WERI-Rb-1 (cell line): ENCODE data around the gene HMGB3.

ENCODE experiments used
- DNase-seq: peaks from one replicate; pipeline ENCODE4 v3.0.0-alpha.2; 2020
- H3K27ac ChIP-seq: fragments of 250-450 bp; sonication (Bioruptor Pico); 2 replicates; pipeline ENCODE4 v1.5.1; 2020; ENCODE audit warnings: mild to moderate bottlenecking, moderate library complexity
- H3K27me3 ChIP-seq: fragments of 250-450 bp; sonication (Bioruptor Pico); 2 replicates; pipeline ENCODE4 v1.5.1; 2021; ENCODE audit warnings: mild to moderate bottlenecking, low read depth, moderate library complexity; ENCODE audit not compliant: insufficient read depth, severe bottlenecking
- H3K36me3 ChIP-seq: fragments of 250-450 bp; sonication (Bioruptor Pico); 2 replicates; pipeline ENCODE4 v1.5.1; 2020; ENCODE audit warnings: mild to moderate bottlenecking, moderate library complexity
- H3K4me3 ChIP-seq: 2 replicates; pipeline ENCODE4 v1.5.1; 2011; ENCODE audit warnings: low read depth, mild to moderate bottlenecking, control low read depth, low read length
- H3K9me3 ChIP-seq: fragments of 250-450 bp; sonication (Bioruptor Pico); 2 replicates; pipeline ENCODE4 v1.5.1; 2021; ENCODE audit warnings: mild to moderate bottlenecking, moderate library complexity; ENCODE audit not compliant: severe bottlenecking
- TF ChIP-seq, protein P1 (sequence below): IDR thresholded peaks from 2 replicates; pipeline ENCODE4 v1.5.1; 2011; ENCODE audit warnings: low read depth, mild to moderate bottlenecking, control low read depth, inconsistent platforms, low read length

The HMGB3 gene

DNA sequence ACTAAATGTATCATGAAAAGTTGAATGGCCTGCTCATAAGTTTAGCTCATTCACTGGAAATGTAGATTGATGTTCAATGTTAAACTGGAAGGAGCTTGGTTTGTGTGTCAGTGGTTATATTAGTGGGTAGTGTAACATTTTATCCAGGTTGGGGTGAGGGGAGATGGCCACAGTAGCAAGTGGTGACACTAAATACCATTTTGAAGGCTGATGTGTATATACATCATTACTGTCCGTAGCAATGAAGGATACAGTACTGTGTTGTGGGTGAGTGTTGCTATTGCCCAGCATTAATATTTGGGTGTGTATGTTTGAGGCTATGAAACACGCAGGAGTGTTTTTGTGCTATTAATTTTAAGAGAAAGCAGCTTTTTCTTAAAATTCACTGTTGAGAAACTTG, 6.3 kb downstream of the HMGB3 start:
- H3K9me3 ChIP-seq: no peaks in the 10 kb centered on the region
- no peak for DNase-seq
- TF ChIP-seq, protein P1, sequence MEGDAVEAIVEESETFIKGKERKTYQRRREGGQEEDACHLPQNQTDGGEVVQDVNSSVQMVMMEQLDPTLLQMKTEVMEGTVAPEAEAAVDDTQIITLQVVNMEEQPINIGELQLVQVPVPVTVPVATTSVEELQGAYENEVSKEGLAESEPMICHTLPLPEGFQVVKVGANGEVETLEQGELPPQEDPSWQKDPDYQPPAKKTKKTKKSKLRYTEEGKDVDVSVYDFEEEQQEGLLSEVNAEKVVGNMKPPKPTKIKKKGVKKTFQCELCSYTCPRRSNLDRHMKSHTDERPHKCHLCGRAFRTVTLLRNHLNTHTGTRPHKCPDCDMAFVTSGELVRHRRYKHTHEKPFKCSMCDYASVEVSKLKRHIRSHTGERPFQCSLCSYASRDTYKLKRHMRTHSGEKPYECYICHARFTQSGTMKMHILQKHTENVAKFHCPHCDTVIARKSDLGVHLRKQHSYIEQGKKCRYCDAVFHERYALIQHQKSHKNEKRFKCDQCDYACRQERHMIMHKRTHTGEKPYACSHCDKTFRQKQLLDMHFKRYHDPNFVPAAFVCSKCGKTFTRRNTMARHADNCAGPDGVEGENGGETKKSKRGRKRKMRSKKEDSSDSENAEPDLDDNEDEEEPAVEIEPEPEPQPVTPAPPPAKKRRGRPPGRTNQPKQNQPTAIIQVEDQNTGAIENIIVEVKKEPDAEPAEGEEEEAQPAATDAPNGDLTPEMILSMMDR: no peak
- H3K27me3 ChIP-seq: peaks cover 6% of the 10 kb centered on the region
- H3K36me3 ChIP-seq: peaks cover 34% of the 10 kb centered on the region
- no peak overlapping the region for H3K27ac ChIP-seq
- H3K4me3 ChIP-seq: no peak overlapping the region

DNA sequence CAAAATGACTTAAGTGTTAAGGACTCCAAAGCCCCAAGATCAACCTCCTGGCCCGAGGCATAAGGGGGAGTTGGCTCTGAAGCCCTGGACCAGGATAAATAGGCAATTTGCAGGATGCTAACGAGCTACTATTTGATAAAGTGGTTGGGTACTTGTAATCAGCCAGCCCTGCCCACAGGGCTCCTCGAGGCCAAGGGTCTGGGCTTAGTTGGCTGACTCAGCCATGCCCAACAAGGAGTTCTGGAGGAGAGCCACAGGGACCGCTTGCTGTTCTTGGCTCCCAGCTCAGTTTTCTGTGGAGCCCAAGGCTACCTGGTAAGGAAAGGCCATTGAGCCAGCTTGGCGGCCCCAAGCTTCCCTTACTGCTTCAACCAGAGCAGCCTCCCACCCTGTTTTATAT, 7.8 kb downstream of the HMGB3 start:
- Histone ChIP-seq H3K36me3 (peaks cover 26% of the 10 kb centered on the region), H3K27me3 (peaks cover 5% of the 10 kb centered on the region), H3K9me3 (no peaks in the 10 kb centered on the region), H3K27ac (no peak overlapping the region), H3K4me3 (no peak overlapping the region)
- TF ChIP-seq, protein P1: no peak
- no peak for DNase-seq

DNA sequence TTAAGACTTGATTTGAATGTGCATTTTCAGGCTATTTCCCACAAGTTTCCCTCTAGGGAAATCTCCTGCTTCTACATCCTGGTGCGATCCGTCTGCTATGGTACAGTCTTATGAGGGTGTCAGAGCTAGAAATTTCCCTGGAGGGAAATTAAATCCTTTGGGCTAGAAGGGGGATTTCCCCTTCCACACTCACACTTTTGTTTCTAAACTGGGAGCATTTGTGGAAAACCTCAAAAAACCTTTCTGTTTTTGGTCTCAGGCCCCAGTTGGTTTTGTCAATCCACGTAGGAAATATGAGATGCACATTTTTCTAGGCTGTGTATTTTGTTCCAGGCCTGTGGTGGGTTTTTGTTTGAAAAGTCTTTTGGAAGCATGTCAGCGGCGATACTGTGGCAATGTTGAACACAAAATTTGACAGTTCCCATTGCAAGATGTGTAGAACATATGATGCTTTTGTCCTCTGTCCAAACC, 17.8 kb downstream of the HMGB3 start:
- TF ChIP-seq, protein P1: no peak
- Histone ChIP-seq H3K9me3 (no peaks in the 10 kb centered on the region), H3K27ac (no peak overlapping the region), H3K4me3 (no peak overlapping the region), H3K27me3 (peaks cover 41% of the 10 kb centered on the region), H3K36me3 (no peaks in the 10 kb centered on the region)
- no peak for DNase-seq

DNA sequence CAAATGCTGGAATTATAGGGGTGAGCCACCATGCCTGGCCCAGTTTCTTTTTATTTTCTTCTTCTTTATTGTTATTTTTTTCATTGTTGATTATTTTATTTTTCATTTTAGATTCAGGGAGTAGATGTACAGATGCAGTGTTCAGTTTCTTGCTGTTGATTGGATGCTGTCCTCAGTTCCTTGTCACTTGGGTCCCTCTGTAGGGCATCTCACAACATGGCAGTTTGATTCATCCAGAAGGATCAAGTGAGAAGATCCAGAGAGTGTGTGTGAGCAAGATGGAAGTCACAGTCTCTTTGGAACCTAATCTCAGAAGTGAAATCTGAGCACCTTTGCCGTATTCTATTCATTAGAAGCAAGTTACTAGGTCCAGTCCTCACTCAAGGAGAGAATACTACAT, 20.9 kb downstream of the HMGB3 start:
- no peak for DNase-seq
- TF ChIP-seq, protein P1: peak; percentile 44; the same call in 1 of the 2 replicates
- Histone ChIP-seq H3K4me3 (no peak overlapping the region), H3K27ac (no peak overlapping the region), H3K36me3 (no peaks in the 10 kb centered on the region), H3K9me3 (no peaks in the 10 kb centered on the region), H3K27me3 (peaks cover 23% of the 10 kb centered on the region)

DNA sequence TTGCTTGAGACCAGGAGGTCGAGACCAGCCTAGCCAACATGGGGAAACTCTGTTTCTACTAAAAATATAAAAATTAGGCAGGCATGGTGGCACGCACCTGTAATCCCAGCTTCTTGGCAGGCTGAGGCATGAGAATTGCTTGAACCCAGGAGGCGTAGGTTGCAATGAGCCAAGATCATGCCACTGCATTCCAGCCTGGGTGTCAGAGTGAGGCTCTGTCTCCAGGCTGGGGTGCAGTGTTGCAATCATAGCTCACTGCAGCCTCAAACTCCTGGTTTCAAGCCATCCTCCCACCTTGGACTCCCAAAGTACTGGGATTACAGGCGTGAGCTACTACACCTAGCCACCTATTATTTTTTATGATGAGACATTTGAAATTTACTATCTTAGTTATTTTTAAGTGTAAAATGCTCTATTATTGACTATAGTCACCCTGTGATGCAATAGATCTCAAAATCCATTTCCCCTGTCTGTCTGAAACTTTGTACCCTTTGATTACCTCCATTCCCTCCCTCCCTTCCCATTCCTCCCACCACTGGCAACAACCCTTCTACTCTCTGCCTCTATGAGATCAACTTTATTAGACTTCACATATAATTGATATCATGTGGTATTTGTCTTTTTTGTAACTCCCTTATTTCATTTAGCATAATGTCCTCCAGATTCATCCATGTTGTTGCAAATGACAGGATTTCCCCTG, 23.4 kb downstream of the HMGB3 start:
- Histone ChIP-seq H3K27ac (no peak overlapping the region), H3K4me3 (no peak overlapping the region), H3K27me3 (peaks cover 44% of the 10 kb centered on the region), H3K9me3 (no peaks in the 10 kb centered on the region), H3K36me3 (no peaks in the 10 kb centered on the region)
- DNase-seq: no peak
- TF ChIP-seq, protein P1: no peak

DNA sequence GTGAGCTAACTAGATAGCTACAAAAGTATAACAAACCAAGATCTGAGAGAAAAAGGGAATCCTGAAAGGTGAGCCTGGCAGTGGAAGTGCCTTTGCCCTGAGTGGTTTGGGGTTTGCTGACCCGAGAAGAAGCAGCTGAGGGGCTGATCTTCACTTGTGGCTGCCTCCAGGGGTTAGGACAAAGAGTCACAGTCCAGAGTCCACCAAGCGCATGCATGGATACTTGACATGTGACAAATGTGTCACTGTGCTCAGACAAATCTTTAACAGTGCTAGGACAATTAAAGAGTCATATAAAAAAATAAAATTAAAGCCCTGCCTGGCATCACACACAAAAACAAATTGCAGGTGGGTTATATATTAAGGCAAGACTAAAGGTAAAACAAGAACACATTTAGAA, 26.4 kb downstream of the HMGB3 start:
- Histone ChIP-seq H3K27ac (no peak overlapping the region), H3K4me3 (no peak overlapping the region), H3K9me3 (peaks cover 6% of the 10 kb centered on the region), H3K36me3 (no peaks in the 10 kb centered on the region), H3K27me3 (peaks cover 47% of the 10 kb centered on the region)
- TF ChIP-seq, protein P1: no peak
- DNase-seq: no peak
